ENCODE measurements around the gene CCNL1.
A peak's percentile ranks its signal among the peaks of the same experiment; 100 is the strongest.

The CCNL1 gene

DNA sequence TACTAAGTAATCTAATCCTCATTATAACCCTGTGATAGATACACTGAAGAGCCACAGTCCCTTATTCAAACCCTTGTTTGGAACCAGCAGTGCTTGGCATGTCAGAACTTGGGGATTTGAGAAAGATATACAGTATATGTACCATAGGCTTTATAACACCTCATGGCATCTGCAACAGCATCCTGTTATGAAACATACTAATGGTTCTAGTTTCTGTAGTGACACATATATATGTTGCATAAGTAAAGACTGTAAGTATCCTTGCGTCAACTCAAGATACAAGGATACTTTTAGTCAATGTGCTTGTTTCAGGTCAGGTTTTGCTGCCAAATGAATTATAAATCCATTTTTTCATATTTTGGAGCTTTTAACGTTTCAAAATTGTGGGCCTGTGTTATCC lies 58.5 kb downstream of the CCNL1 start:
- no peak for ATAC-seq

DNA sequence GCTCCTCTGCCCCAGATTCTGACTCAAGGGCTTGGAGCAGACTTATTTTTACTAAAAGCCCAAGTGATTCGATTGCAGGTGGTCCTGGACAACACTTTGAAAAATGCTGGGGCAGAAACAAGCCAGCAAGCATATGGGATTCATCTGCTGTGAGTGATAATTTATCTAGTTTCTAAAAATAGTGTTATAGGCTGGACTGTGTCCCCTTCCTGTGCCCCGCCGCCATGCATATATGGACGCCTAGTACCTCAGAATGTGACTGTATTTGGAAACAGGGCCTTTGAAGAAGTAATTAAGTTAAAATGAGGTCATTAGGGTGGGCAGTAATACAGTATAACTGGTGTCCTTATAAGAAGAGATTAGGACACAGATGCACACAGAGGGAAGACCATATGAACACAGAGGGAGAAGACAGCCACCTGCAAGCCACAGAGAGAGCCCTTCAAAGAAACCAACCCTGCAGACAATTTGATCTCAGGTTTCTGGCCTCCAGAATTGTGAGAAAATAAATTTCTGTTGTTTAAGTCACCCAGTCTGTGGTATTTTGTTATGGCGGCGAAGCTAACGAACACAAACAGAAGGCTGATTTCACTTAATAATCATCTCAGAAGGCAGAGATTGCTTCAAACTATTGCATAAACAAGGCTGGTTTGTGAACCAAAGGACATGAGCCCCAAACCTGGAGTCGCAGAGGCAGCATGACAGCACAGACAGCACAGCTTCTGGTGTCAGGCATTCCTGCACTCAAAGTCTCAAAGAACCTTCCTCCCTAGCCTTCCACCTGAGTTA lies 59.1 kb downstream of the CCNL1 start:
- ATAC-seq: no peak

DNA sequence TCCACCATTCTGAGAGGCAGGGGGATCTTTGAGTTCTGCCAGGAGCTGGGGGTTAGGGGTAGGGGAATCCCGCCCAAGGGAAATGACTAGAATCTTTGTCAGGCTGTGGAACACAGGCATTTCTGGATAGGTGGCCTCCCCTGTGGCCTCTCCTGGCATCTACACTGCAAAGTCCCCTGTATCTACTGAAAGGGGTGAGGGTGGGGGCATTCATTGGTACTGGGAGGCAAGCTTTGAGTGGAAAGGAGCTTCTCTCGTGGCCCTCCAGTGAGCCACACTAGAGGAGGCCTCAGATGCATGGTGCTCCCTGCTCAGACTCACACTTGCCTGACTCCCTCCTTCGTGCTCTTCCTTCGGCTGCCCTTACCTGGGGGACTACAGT lies 59.9 kb downstream of the CCNL1 start:
- no peak for ATAC-seq

DNA sequence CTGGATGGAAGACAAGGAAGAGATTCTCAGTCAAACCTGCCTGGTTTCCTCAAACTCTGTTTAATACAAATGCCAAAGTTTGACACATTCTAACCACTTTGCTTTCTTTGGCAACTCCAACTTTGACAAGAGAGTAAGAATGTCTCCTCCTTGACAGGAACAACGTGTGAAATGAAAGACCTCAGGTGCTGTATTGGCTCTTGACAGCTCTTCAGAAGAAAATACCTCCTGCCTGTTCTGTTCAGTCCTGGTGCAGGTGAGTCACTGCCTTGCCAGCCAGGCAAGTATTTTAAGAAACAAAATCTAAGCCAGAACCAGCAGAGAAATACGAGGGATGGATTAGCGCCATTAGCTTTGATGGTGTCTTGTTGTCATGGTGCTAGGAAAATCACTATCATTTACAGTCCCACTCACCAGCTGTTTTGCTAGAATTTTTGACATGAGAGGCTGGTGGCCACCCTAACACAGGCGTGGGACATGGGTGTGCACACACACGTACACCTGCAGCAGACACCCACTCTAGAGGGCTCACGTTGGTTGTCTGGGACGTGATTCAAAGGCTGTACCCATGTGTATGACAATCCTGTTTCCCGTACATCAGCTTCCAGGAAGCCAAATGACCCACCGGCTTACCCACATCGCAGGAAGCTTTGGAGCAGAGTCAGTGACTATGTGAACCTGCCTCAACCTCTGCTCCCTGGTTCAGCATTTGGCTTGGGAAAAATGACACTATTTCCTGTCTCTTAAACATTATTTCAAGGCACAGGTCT lies 60.4 kb downstream of the CCNL1 start:
- no peak for ATAC-seq

DNA sequence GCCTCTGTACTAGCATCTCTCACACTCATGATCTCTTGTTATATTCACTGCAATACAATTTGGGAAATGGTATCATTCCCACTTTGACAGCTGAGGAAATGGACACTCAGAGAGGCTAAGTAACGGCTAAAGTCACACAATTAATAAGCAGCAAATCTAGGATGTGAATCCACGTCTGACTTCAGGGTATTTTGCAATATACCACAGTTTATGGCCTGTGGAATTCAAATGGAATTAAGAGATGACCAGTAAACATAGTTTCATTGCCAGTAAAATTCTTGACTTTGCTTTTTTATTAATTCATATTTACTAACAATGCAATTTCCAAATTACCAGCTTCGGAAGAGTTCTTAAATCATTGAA lies 61.1 kb downstream of the CCNL1 start:
- no peak for ATAC-seq

DNA sequence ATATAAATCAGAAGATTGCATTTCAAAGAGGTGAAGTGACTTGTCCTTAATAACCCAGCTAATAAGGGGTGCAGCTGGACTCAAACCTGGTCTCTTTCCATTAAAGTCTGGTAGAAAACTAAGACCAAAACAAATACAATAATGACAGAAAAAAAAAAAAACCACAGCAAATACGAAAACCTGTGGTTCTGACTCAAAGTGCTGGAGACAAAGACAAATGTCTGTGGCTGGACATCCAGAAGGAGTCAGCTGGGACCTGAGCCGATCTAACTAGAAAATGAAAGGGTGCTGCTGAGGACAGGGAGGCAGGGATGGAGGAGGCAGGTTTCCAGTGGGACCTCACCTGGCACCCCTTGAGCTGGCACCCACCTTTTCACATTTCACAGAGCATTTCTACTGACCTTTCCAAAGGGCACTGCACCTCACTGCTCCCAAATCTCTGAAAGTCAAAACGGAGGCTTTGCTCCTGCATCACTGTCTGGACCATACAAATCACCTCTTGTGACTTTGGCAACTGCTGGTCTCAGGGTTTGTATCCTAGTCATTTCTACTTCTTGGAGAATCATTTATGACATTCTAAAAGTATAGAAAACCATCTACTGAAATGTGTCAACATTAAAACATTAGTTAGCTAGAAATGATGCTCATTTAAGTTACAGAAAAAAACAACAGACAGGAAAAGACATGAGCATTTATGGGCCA lies 61.7 kb downstream of the CCNL1 start:
- ATAC-seq: peak in 1 of 2 donors; percentile 16

All from activated CD4-positive, CD25-positive, alpha-beta regulatory T cell treated with anti-CD3 and anti-CD28 coated beads, Interleukin-2, amount 50 U/mL, for 24 hours (primary cell).